Measurements from ENCODE around the gene SAPCD2. TPM values are rescaled to one million over a fixed set of nuclear protein-coding genes. Genes with fewer than 3 reads are reported as not detected.

Gene SAPCD2
- total RNA-seq, 3 donors from 2014 or later = 2.7 to 11.2 (median 6.0) TPM

- peak in 1 of 3 donors; percentile 44 for DNase-seq
- Histone ChIP-seq H3K9me3 (no peaks in the 10 kb centered on the region), H3K4me3 (no peak overlapping the region), H3K4me1 (ENCODE audit: low read depth) (peaks cover 21% of the 10 kb centered on the region), H3K36me3 (ENCODE audit: low read depth) (peaks cover 5% of the 10 kb centered on the region)
- intact Hi-C loops (cut with DNase I, micrococcal nuclease) = no loop called here
- no peak for TF ChIP-seq CTCF (IDR thresholded peaks at IDR 0.05)
- no peak for ATAC-seq
Observed at GRCh38 chr9:137089232-137089947, 19.0 kb upstream of the SAPCD2 start.

- Histone ChIP-seq H3K4me3 (no peak overlapping the region), H3K36me3 (ENCODE audit: low read depth) (peaks cover 5% of the 10 kb centered on the region), H3K9me3 (no peaks in the 10 kb centered on the region), H3K4me1 (ENCODE audit: low read depth) (peaks cover 21% of the 10 kb centered on the region)
- TF ChIP-seq CTCF (IDR thresholded peaks at IDR 0.05) = no peak
- ATAC-seq = no peak
- intact Hi-C loops (cut with DNase I, micrococcal nuclease) = no loop called here
- DNase-seq = no peak
Observed at GRCh38 chr9:137088121-137088520, 17.8 kb upstream of the SAPCD2 start.

GRCh38 chr9:137087409-137087925 is 17.1 kb upstream of the SAPCD2 start:
- DNase-seq (no peak), ATAC-seq (no peak)
- peak overlapping the region; percentile 56 for H3K4me3 ChIP-seq
- TF ChIP-seq CTCF (IDR thresholded peaks at IDR 0.05) = no peak
- peaks cover 21% of the 10 kb centered on the region for H3K4me1 ChIP-seq (ENCODE audit: low read depth)
- no peaks in the 10 kb centered on the region for H3K9me3 ChIP-seq
- intact Hi-C loops (cut with DNase I, micrococcal nuclease) = no loop called here
- peaks cover 5% of the 10 kb centered on the region for H3K36me3 ChIP-seq (ENCODE audit: low read depth)

GRCh38 chr9:137086531-137087408 is 16.4 kb upstream of the SAPCD2 start, which contains the start of gene MAN1B1:
MAN1B1 (plus strand) TSS chr9:137086985; CDS start chr9:137087000, 15 bp downstream.
- H3K9me3 ChIP-seq = no peaks in the 10 kb centered on the region
- peak; percentile 18 for TF ChIP-seq CTCF (IDR thresholded peaks at IDR 0.05)
- H3K4me1 ChIP-seq (ENCODE audit: low read depth) = peaks cover 21% of the 10 kb centered on the region
- DNase-seq = peak; percentile 100
- peak; percentile 92 for ATAC-seq
- peaks cover 5% of the 10 kb centered on the region for H3K36me3 ChIP-seq (ENCODE audit: low read depth)
- intact Hi-C loops (cut with DNase I, micrococcal nuclease) = no loop called here
- peak within 1 kb of the TSS; percentile 56 for H3K4me3 ChIP-seq

GRCh38 chr9:137085920-137086530 is 15.7 kb upstream of the SAPCD2 start:
- ATAC-seq = peak; percentile 26
- peak; percentile 52 to 79 (median 77) for DNase-seq
- Histone ChIP-seq H3K9me3 (no peaks in the 10 kb centered on the region), H3K4me3 (peak overlapping the region; percentile 56), H3K36me3 (ENCODE audit: low read depth) (peaks cover 5% of the 10 kb centered on the region), H3K4me1 (ENCODE audit: low read depth) (peaks cover 21% of the 10 kb centered on the region)
- TF ChIP-seq CTCF (IDR thresholded peaks at IDR 0.05) = no peak
- intact Hi-C loops (cut with DNase I, micrococcal nuclease) = no loop called here
